Body of pancreas (tissue), 4 donors: ENCODE measurements around the gene ANKS1B.

Experiments used
- CTCF ChIP-seq, 7 experiments: fragments of 450-650 bp in 4 of 7; fragments of 200-600 bp in 3 of 7; sonication (generic) in 3 of 7; IDR thresholded peaks; one replicate each; pipeline ENCODE4 v1.5.1; 2016 to 2019; ENCODE audit warnings: antibody characterized with exemption in 7 of 7
- POLR2A ChIP-seq, 3 donors: fragments of 450-650 bp; IDR thresholded peaks; one replicate each; pipeline ENCODE4 v1.6.1; 2016; ENCODE audit warnings: antibody characterized with exemption in 3 of 3, mild to moderate bottlenecking in 2 of 3

- TF ChIP-seq CTCF (IDR thresholded peaks at IDR 0.05) (no peak), POLR2A (IDR thresholded peaks at IDR 0.05) (no peak)
Observed at GRCh38 chr12:99170461-99170860, 814.3 kb downstream of the ANKS1B start.
